ENCODE data around the gene TSPAN18.

The TSPAN18 gene

DNA sequence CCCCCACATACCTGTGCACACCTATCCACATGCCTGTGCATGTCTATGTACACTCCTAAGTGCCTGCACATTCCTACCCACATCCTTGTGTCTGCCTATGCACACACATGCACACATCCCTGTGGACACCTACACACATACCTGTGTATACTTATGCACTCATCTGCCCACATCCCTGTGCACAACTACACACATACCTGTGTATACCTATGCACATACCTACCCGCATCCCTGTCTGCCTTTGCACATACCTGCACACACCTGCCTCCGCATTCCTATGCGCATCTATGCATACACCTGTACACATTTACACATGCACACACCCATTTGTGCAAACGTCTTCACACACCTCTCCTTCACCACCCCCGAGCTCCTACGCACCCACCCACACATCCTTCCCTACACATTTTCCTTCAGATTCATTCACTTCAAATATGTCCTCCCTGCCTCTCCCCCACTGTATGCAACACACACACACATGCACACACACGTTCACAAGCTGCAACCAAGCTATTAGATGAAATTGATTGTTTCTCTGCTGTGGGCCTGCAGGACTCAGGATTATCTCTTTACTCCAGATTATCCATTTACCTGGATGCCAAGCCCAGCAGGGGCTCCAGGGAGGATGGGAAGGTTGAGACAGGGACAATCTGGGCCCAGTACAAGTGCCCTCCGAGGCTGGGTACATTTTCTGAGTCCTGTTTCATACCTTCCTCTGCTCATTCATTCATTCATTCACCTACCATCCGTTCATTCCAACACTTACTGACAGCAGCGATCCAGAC, 53.2 kb downstream of the TSPAN18 start:
- Histone ChIP-seq H3K27me3 (ENCODE audit: control insufficient read depth, low read length) (0 out of 2 replicates have a peak, but pooled peaks cover 3% of the 10 kb centered on the region), H4K20me1 (ENCODE audit: control insufficient read depth, insufficient read depth, low read depth, low read length) (no peaks in the 10 kb centered on the region), H3K79me2 (ENCODE audit: control insufficient read depth, low read length) (no peaks in the 10 kb centered on the region), H3K4me1 (ENCODE audit: control insufficient read depth, low read length) (no peaks in the 10 kb centered on the region), H3K9me3 (ENCODE audit: control insufficient read depth, insufficient read depth, low read length) (no peaks in the 10 kb centered on the region), H3K4me2 (ENCODE audit: low read length) (no peak overlapping the region), H3F3A (ENCODE audit: control insufficient read depth, insufficient read depth) (no peaks in the 10 kb centered on the region), H3K4me3 (ENCODE audit: low read length) (no peak overlapping the region), H3K36me3 (ENCODE audit: control insufficient read depth, low read length) (no peaks in the 10 kb centered on the region), H3K9me2 (replicated peaks; ENCODE audit: control insufficient read depth, low read length) (no peaks in the 10 kb centered on the region), H3K27ac (ENCODE audit: low read depth, low read length) (no peak overlapping the region)
- TF ChIP-seq EZH2phosphoT487 (IDR thresholded peaks at IDR 0.05; ENCODE audit: borderline replicate concordance, low read length) = no peak
- no peak for TF ChIP-seq CTCF (IDR thresholded peaks at IDR 0.05; ENCODE audit: low read depth, low read length, poor library complexity, severe bottlenecking)

- H3K4me2 ChIP-seq (ENCODE audit: low read length) = no peak overlapping the region
- TF ChIP-seq EZH2phosphoT487 (IDR thresholded peaks at IDR 0.05; ENCODE audit: borderline replicate concordance, low read length) = no peak
- no peaks in the 10 kb centered on the region for H3K4me1 ChIP-seq (ENCODE audit: control insufficient read depth, low read length)
Observed at GRCh38 chr11:44780940-44781631, 54.3 kb downstream of the TSPAN18 start.

DNA sequence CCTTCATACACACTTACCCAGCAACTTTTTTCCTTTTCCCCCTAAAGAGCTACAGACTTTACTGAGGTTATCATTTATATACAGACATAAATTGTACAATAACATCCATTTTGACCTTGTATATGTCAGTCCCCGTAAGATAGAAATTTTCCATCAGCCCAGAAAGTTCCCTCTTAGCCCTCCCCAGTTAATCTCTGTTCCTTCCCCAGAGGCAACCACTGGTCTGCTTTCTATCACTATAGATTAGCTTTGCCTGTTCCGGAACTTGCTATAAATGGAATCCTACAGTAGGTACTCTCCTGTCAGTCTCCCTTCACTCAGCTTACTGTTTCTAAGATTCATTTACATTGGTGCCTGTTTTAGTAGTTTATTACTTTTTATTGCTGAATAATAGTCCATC, 54.9 kb downstream of the TSPAN18 start:
- Histone ChIP-seq H4K20me1 (ENCODE audit: control insufficient read depth, insufficient read depth, low read depth, low read length) (no peaks in the 10 kb centered on the region), H3K36me3 (ENCODE audit: control insufficient read depth, low read length) (no peaks in the 10 kb centered on the region), H3K4me3 (ENCODE audit: low read length) (no peak overlapping the region), H3K27ac (ENCODE audit: low read depth, low read length) (no peak overlapping the region), H3K79me2 (ENCODE audit: control insufficient read depth, low read length) (no peaks in the 10 kb centered on the region), H3K9me3 (ENCODE audit: control insufficient read depth, insufficient read depth, low read length) (no peaks in the 10 kb centered on the region), H3K9me2 (replicated peaks; ENCODE audit: control insufficient read depth, low read length) (no peaks in the 10 kb centered on the region), H3K27me3 (ENCODE audit: control insufficient read depth, low read length) (0 out of 2 replicates have a peak, but pooled peaks cover 6% of the 10 kb centered on the region), H3F3A (ENCODE audit: control insufficient read depth, insufficient read depth) (no peaks in the 10 kb centered on the region), H3K4me1 (ENCODE audit: control insufficient read depth, low read length) (no peaks in the 10 kb centered on the region), H3K4me2 (ENCODE audit: low read length) (no peak overlapping the region)
- TF ChIP-seq CTCF (IDR thresholded peaks at IDR 0.05; ENCODE audit: low read depth, low read length, poor library complexity, severe bottlenecking) = no peak
- no peak for TF ChIP-seq EZH2phosphoT487 (IDR thresholded peaks at IDR 0.05; ENCODE audit: borderline replicate concordance, low read length)

More at GRCh38 chr11:44780940-44781631, 54.3 kb downstream of the TSPAN18 start:
- no peaks in the 10 kb centered on the region for H3K36me3 ChIP-seq (ENCODE audit: control insufficient read depth, low read length)
- no peak overlapping the region for H3K4me3 ChIP-seq (ENCODE audit: low read length)
- no peaks in the 10 kb centered on the region for H3K9me2 ChIP-seq (replicated peaks; ENCODE audit: control insufficient read depth, low read length)
- no peaks in the 10 kb centered on the region for H3K9me3 ChIP-seq (ENCODE audit: control insufficient read depth, insufficient read depth, low read length)
- no peaks in the 10 kb centered on the region for H4K20me1 ChIP-seq (ENCODE audit: control insufficient read depth, insufficient read depth, low read depth, low read length)
- H3K27ac ChIP-seq (ENCODE audit: low read depth, low read length) = no peak overlapping the region
- H3F3A ChIP-seq (ENCODE audit: control insufficient read depth, insufficient read depth) = no peaks in the 10 kb centered on the region
- 0 out of 2 replicates have a peak, but pooled peaks cover 6% of the 10 kb centered on the region for H3K27me3 ChIP-seq (ENCODE audit: control insufficient read depth, low read length)
- H3K79me2 ChIP-seq (ENCODE audit: control insufficient read depth, low read length) = no peaks in the 10 kb centered on the region

DNA sequence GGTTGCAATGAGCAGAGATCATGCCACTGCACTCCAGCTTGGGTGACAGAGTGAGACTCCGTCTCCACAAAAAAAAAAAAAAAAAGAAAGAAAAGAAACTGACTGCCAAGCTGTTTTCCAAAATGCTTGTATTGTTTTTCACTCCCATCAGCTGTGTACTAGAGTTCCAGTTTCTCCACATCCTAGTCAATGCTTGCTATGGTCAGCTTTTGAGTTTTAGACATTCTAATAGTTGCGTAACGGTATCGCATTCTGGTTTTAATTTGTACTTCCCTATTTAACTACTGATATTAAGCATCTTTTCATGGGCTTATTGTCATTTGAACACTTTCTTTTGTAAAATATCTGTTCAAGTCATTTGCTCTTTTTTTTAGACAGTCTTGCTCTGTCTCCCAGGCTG, 55.7 kb downstream of the TSPAN18 start:
- H3K79me2 ChIP-seq (ENCODE audit: control insufficient read depth, low read length) = no peaks in the 10 kb centered on the region
- H3K9me2 ChIP-seq (replicated peaks; ENCODE audit: control insufficient read depth, low read length) = no peaks in the 10 kb centered on the region
- no peaks in the 10 kb centered on the region for H3F3A ChIP-seq (ENCODE audit: control insufficient read depth, insufficient read depth)
- H3K4me1 ChIP-seq (ENCODE audit: control insufficient read depth, low read length) = no peaks in the 10 kb centered on the region
- 0 out of 2 replicates have a peak, but pooled peaks cover 6% of the 10 kb centered on the region for H3K27me3 ChIP-seq (ENCODE audit: control insufficient read depth, low read length)
- H3K4me2 ChIP-seq (ENCODE audit: low read length) = no peak overlapping the region
- no peaks in the 10 kb centered on the region for H4K20me1 ChIP-seq (ENCODE audit: control insufficient read depth, insufficient read depth, low read depth, low read length)
- no peak overlapping the region for H3K4me3 ChIP-seq (ENCODE audit: low read length)
- no peaks in the 10 kb centered on the region for H3K9me3 ChIP-seq (ENCODE audit: control insufficient read depth, insufficient read depth, low read length)
- no peaks in the 10 kb centered on the region for H3K36me3 ChIP-seq (ENCODE audit: control insufficient read depth, low read length)
- no peak overlapping the region for H3K27ac ChIP-seq (ENCODE audit: low read depth, low read length)
- TF ChIP-seq EZH2phosphoT487 (IDR thresholded peaks at IDR 0.05; ENCODE audit: borderline replicate concordance, low read length) (no peak), CTCF (IDR thresholded peaks at IDR 0.05; ENCODE audit: low read depth, low read length, poor library complexity, severe bottlenecking) (no peak)

Data from DOHH2 (cell line).